Lower leg skin (tissue), 4 donors: ENCODE data around the gene PSPN. TPM values are rescaled to one million over a fixed set of nuclear protein-coding genes. Genes with fewer than 3 reads are reported as not detected.

Experiments
- DNase-seq, 2 donors: peaks; one replicate each; pipeline ENCODE4 v3.0.0-alpha.2; 2019; ENCODE audit warnings: low spot score in 2 of 2
- H3K4me3 ChIP-seq: fragments of 200-600 bp; sonication (generic); 2 replicates; pipeline ENCODE4 v1.5.1; 2017; ENCODE audit warnings: mild to moderate bottlenecking, low read depth; ENCODE audit not compliant: poor library complexity, severe bottlenecking
- POLR2A ChIP-seq, 2 donors: fragments of 450-650 bp; IDR thresholded peaks; one replicate each; pipeline ENCODE4 v1.6.1; 2016 to 2017; ENCODE audit warnings: antibody characterized with exemption in 2 of 2, mild to moderate bottlenecking in 1 of 2, moderate library complexity in 1 of 2
- WGBS, 2 donors: methylation state at CpG; one replicate each; pipeline ENCODE4 v1.1.5; 2018; 5-methylcytosine and 5-hydroxymethylcytosine counted together
- intact Hi-C: fragments of 100-400 bp; cut with DNase I; formaldehyde crosslinking; loops from one replicate; pipeline ENCODE4 v1.15.0; 2023; ENCODE audit warnings: low total_unique reads
- total RNA-seq, 4 donors: library from RNA; depleted of rRNA; stranded (reverse); fragments of >200 nt; gene quantifications; one replicate each; pipeline ENCODE4 v1.1.0, GENCODE V29; 2016
- TF ChIP-seq, protein P1 (sequence below), 3 donors: fragments of 450-650 bp; IDR thresholded peaks; one replicate each; pipeline ENCODE4 v1.5.1; 2016; ENCODE audit warnings: antibody characterized with exemption in 3 of 3, mild to moderate bottlenecking in 3 of 3, moderate library complexity in 2 of 3

PSPN gene
- under 1 TPM; 0.47 to 0.68 (median 0.62) TPM for total RNA-seq

- DNase-seq = no peak
- TF ChIP-seq, protein P1, sequence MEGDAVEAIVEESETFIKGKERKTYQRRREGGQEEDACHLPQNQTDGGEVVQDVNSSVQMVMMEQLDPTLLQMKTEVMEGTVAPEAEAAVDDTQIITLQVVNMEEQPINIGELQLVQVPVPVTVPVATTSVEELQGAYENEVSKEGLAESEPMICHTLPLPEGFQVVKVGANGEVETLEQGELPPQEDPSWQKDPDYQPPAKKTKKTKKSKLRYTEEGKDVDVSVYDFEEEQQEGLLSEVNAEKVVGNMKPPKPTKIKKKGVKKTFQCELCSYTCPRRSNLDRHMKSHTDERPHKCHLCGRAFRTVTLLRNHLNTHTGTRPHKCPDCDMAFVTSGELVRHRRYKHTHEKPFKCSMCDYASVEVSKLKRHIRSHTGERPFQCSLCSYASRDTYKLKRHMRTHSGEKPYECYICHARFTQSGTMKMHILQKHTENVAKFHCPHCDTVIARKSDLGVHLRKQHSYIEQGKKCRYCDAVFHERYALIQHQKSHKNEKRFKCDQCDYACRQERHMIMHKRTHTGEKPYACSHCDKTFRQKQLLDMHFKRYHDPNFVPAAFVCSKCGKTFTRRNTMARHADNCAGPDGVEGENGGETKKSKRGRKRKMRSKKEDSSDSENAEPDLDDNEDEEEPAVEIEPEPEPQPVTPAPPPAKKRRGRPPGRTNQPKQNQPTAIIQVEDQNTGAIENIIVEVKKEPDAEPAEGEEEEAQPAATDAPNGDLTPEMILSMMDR (IDR thresholded peaks at IDR 0.05) = no peak
- TF ChIP-seq POLR2A (IDR thresholded peaks at IDR 0.05) = no peak
- intact Hi-C loops = no loop called here
- no peak within 1 kb of the TSS for H3K4me3 ChIP-seq
- 85 to 86% methylated on average over 20 to 23 of the region's 25 CpGs for WGBS, 2 donors
Measured at GRCh38 chr19:6375411-6376010, at the start of gene PSPN. PSPN (minus strand) TSS chr19:6375933; CDS start chr19:6375849, 84 bp downstream.

GRCh38 chr19:6424939-6425731 is 49.4 kb upstream of the PSPN start:
- TF ChIP-seq, protein P1 (IDR thresholded peaks at IDR 0.05) = no peak
- TF ChIP-seq POLR2A (IDR thresholded peaks at IDR 0.05) = no peak
- DNase-seq = peak; percentile 100
- intact Hi-C loops = no loop called here
- no peak overlapping the region for H3K4me3 ChIP-seq
- WGBS, 2 donors = 1 to 4% methylated on average over 35 to 43 of the region's 43 CpGs

DNA sequence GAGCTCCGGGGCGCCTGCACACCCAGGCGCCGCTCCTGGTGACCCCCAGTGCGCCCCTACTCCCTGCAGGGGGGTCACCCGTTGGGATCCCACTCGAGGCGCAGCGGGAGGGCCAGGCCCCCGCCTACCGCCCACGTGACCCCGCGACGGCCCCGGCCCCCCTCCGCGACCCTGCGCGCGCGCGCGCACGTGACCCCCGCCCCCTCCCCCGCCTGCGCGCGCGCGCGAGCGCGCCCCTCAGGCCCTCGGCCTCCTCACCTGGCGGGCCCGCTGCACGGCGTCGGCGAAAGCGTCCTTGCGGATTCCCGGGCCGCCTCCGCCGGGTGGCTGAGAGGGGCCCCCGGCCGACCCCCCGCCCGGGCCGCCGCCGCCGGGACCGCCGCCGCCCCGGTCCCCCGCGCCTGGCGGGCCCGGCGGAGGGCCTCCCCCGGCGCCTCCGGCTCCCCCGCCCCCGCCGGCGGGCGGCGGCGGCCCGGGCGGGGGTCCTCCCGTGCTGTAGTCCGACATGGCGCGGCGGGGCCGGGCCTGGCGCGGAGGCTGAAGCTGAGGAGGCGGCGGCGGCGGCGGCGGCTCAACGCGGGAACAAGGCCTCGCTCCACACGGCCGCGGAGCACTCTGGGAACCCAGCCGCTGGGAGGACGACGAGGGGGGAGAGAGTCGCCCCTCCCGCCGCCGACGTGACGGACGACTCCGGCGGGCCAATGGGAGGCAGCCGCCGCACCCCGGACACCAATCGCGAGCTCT is 48.6 kb upstream of the PSPN start, which contains the start of gene KHSRP:
KHSRP (minus strand) TSS at position 617 of the 744 bp plus-strand sequence; CDS start at position 507, 110 bp downstream.
- peak within 1 kb of the TSS; percentile 75 for H3K4me3 ChIP-seq
- no peak for DNase-seq
- WGBS, 2 donors = 0 to 1% methylated on average over 15 to 24 of the region's 114 CpGs
- intact Hi-C loops = no loop called here
- TF ChIP-seq POLR2A (IDR thresholded peaks at IDR 0.05) = peak in 1 of 2 donors; percentile 77
- TF ChIP-seq, protein P1 (IDR thresholded peaks at IDR 0.05) = no peak

DNA sequence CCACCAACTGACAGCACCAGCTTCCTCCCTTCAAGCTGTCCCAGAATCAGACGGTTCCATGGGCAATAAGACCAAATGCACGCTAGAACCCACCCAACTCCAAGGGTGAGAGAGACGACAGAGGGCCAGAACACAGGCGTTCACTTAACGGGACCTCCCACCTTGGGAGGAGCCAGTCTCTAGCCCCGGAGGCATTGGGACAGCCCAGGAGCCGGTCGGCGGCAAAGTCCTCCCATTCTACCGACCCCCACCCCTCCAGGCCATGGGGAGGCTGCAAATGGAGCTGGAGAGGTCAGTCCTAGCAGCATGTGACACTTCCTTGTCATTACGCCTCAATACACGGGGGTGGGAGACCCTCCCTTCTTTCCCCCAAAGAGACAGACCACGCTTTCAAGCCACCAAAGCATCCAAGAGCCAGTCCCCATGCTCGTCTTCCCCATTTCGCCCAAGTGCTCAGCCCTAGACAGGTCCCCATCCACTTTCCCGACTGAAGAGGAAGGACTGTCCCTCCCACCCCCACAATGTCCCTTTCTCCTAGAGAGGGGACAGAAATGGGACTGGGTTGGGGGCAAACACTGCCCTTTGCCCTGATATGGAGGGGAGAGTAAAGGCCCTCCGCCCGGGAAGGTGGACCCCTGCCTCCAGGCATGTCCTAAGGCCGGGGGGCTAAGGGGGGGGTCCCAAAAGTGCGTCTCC is 47.9 kb upstream of the PSPN start:
- 0 to 1% methylated on average over 17 to 20 of the region's 20 CpGs for WGBS, 2 donors
- peak overlapping the region; percentile 75 for H3K4me3 ChIP-seq
- peak; percentile 34 to 86 for DNase-seq
- no peak for TF ChIP-seq POLR2A (IDR thresholded peaks at IDR 0.05)
- TF ChIP-seq, protein P1 (IDR thresholded peaks at IDR 0.05) = no peak
- intact Hi-C loops = no loop called here
